Nephron progenitor cell (in vitro differentiated cells): ENCODE measurements around the gene ATP5MC2.
"Not testable (repeated sequence)": the region's sequence is repeated elsewhere in the genome, so short reads cannot be mapped to it uniquely, and the experiment has no call there.

ENCODE experiments used
- DNase-seq: peaks from one replicate; pipeline ENCODE4 v3.0.0; 2021
- H3K27ac Mint-ChIP-seq: 2 replicates; pipeline ENCODE4 v1.8.0; 2021; ENCODE audit warnings: mild to moderate bottlenecking, moderate library complexity, mixed read lengths
- H3K27me3 Mint-ChIP-seq: 2 replicates; pipeline ENCODE4 v1.8.0; 2021; ENCODE audit warnings: mild to moderate bottlenecking, low read depth, mixed read lengths; ENCODE audit not compliant: poor library complexity
- H3K36me3 Mint-ChIP-seq: 2 replicates; pipeline ENCODE4 v1.8.0; 2021; ENCODE audit warnings: low read depth, mixed read lengths
- H3K4me1 Mint-ChIP-seq: 2 replicates; pipeline ENCODE4 v1.8.0; 2021; ENCODE audit warnings: mixed read lengths
- H3K4me3 Mint-ChIP-seq: 2 replicates; pipeline ENCODE4 v1.8.0; 2021; ENCODE audit warnings: mild to moderate bottlenecking, moderate library complexity, mixed read lengths
- H3K9me3 Mint-ChIP-seq: 2 replicates; pipeline ENCODE4 v1.8.0; 2021; ENCODE audit warnings: mild to moderate bottlenecking, moderate library complexity, mixed read lengths
- TF ChIP-seq, protein P1 (sequence below): fragments of 200-600 bp; sonication (generic); IDR thresholded peaks from 2 replicates; pipeline ENCODE4 v1.5.0; 2021; ENCODE audit warnings: antibody characterized with exemption

ATP5MC2 gene

DNA sequence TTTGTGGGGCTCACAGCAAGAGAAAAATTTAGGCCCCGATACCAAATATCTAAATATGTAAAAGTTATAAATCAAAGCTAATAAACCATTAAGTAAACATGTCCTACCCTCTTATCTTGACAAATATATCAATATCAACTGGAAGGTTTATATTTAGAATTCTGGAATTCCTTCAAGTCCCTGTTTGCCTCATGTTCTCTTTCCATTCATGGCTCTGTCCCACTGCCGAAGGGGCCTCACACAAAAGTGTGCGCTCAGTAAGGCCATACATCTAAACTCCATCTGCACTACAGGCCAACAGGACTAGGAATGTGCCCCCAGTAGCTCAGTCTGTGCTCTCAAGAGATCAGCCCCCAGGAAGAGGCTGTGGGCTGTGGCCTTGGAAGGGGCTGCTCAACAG is 10.6 kb upstream of the ATP5MC2 start:
- peaks cover 14% of the 10 kb centered on the region for H3K27me3 Mint-ChIP-seq
- H3K36me3 Mint-ChIP-seq = no peaks in the 10 kb centered on the region
- H3K27ac Mint-ChIP-seq = peak overlapping the region; percentile 67
- H3K9me3 Mint-ChIP-seq = peaks cover 3% of the 10 kb centered on the region
- H3K4me3 Mint-ChIP-seq = no peak overlapping the region
- H3K4me1 Mint-ChIP-seq = peaks cover 32% of the 10 kb centered on the region
- TF ChIP-seq, protein P1, sequence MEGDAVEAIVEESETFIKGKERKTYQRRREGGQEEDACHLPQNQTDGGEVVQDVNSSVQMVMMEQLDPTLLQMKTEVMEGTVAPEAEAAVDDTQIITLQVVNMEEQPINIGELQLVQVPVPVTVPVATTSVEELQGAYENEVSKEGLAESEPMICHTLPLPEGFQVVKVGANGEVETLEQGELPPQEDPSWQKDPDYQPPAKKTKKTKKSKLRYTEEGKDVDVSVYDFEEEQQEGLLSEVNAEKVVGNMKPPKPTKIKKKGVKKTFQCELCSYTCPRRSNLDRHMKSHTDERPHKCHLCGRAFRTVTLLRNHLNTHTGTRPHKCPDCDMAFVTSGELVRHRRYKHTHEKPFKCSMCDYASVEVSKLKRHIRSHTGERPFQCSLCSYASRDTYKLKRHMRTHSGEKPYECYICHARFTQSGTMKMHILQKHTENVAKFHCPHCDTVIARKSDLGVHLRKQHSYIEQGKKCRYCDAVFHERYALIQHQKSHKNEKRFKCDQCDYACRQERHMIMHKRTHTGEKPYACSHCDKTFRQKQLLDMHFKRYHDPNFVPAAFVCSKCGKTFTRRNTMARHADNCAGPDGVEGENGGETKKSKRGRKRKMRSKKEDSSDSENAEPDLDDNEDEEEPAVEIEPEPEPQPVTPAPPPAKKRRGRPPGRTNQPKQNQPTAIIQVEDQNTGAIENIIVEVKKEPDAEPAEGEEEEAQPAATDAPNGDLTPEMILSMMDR = no peak
- DNase-seq = no peak

DNA sequence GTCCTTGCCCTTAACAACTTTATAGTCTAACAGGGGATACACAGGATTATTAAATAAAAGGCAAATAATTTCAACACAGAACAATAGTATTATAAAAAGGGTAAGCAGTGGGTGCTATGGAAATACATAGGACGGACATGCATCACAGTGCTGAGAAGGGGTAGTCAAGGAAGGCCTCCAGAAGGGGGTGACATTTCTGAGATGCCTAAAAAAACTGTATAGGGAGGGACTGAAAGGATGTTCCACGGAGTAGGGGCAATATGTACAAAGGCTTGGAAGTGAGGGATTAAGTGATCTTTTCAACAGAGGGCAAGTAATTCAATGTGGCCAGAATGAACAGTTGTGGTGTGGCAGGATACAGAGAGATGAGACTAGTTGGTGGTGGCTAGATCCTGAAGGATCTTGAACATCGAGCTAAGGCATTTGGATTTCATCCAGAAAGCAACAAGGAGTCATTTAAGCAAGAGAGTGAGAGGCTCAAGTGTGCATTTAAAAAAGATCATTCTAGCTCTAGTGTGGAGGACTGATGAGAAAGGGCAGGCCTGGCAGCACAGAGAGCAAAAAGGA is 8.9 kb upstream of the ATP5MC2 start:
- TF ChIP-seq, protein P1 = no peak
- peaks cover 11% of the 10 kb centered on the region for H3K27me3 Mint-ChIP-seq
- H3K27ac Mint-ChIP-seq = no peak overlapping the region
- no peak for DNase-seq
- H3K36me3 Mint-ChIP-seq = no peaks in the 10 kb centered on the region
- H3K4me3 Mint-ChIP-seq = no peak overlapping the region
- peaks cover 38% of the 10 kb centered on the region for H3K4me1 Mint-ChIP-seq
- no peaks in the 10 kb centered on the region for H3K9me3 Mint-ChIP-seq

DNA sequence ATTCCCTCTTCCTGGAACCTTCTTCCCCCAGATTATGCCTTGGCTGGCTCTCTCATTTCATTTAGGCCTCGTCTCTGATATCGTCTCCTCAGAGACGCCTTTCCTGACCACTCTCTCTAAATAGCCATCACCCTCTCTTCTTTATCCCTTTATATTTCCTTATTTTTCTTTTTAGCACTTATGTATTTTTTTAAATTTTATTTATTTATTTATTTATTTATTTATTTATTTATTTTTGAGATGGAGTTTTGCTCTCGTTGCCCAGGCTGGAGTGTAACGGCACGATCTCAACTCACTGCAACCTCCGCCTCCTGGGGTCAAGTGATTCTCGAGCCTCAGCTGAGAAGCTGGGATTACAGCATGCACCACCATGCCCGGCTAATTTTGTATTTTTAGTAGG is 8.1 kb upstream of the ATP5MC2 start:
- TF ChIP-seq, protein P1 = no peak
- Mint-ChIP-seq H3K36me3 (no peaks in the 10 kb centered on the region), H3K4me1 (peaks cover 45% of the 10 kb centered on the region), H3K27me3 (peaks cover 11% of the 10 kb centered on the region), H3K27ac (no peak overlapping the region), H3K4me3 (no peak overlapping the region), H3K9me3 (no peaks in the 10 kb centered on the region)
- DNase-seq = no peak

DNA sequence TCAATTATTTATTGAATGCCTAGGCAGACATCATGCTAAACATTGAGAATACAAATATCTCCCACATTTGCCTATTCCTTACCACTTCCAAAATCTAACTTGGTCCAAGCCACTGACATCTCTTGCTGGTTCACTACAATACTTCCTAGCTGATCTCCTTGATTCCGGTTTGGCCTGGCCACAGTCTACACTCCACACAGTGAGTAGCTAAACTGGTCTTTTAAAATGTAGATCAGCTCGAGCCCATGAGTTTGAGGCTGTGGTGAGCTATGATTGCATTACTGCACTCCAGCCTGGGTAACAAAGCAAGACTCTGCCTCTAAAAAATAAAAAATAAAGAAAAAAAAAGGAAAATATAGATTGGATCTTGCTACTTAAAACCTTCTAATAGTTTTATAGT is 7.6 kb upstream of the ATP5MC2 start:
- H3K4me3 Mint-ChIP-seq = no peak overlapping the region
- TF ChIP-seq, protein P1 = no peak

DNA sequence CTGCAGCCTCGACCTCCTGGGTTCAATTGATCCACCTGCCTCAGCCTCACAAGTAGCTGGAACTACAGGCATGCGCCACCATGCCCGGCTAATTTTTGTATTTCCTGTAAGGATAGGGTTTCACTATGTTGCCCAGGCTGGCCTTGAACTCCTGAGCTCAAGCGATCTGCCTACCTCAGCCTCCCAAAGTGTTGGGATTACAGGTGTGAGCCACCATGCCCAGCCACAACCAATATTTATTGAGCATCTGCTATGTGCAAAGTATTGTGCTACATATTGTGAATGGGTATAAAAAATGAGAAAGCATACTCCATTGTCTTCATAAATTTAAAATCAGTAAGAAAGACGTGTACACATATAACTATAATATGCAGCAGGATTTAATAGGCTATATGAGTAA is 4.2 kb upstream of the ATP5MC2 start:
- H3K36me3 Mint-ChIP-seq, H3K4me3 Mint-ChIP-seq, DNase-seq, H3K27ac Mint-ChIP-seq, H3K27me3 Mint-ChIP-seq, H3K9me3 Mint-ChIP-seq: not testable (repeated sequence)
- peaks cover 44% of the 10 kb centered on the region for H3K4me1 Mint-ChIP-seq

More for the DNA sequence above, 7.6 kb upstream of the ATP5MC2 start:
- peaks cover 46% of the 10 kb centered on the region for H3K4me1 Mint-ChIP-seq
- H3K27ac Mint-ChIP-seq = no peak overlapping the region
- peaks cover 7% of the 10 kb centered on the region for H3K27me3 Mint-ChIP-seq
- no peak for DNase-seq
- no peaks in the 10 kb centered on the region for H3K9me3 Mint-ChIP-seq
- no peaks in the 10 kb centered on the region for H3K36me3 Mint-ChIP-seq

DNA sequence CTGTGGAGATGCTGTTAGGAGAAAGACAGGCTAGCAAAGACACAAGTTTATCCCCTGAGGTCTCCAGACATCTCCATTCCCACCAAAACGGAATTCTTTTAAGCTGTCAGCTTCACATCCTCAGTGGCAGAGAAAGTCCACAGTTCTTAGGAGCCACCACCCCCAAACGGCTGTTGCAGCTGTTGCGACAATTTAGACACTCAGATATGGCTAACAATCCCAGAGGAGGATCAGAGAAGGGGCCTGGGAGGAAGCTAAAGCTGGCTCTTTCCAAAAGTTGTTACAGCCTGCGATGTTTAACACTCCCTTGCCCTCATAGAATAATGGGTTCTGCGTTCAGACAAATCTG is 1.9 kb upstream of the ATP5MC2 start:
- peak overlapping the region; percentile 96 for H3K4me3 Mint-ChIP-seq

More for the DNA sequence above, 1.9 kb upstream of the ATP5MC2 start:
- Mint-ChIP-seq H3K36me3 (peaks cover 18% of the 10 kb centered on the region), H3K4me1 (peaks cover 54% of the 10 kb centered on the region), H3K9me3 (no peaks in the 10 kb centered on the region), H3K27ac (peak overlapping the region; percentile 72), H3K27me3 (peaks cover 2% of the 10 kb centered on the region)
- TF ChIP-seq, protein P1 = no peak
- DNase-seq = no peak
